ENCODE results near the gene CSF3R.

CSF3R gene

DNA sequence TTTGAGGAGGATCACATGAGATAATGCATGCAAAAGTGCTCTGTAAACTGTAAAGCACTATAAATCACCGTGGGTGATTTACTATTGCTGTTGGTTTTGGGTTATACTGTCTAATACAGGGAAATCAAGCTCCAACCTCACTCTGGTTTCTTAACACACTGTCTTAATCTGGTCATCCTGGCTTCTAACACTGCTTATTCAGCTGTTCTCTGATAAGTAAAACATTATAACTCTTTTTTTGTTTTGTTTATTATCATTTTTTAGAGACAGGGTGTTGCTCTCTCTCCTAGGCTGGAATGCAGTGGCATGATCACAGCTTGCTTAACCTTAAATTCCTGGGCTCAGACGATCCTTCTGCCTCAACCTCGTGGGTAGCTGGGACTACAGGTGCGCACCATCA is 63.1 kb downstream of the CSF3R start:
- Mint-ChIP-seq H3K27me3 (no peaks in the 10 kb centered on the region), H3K9me3 (no peaks in the 10 kb centered on the region), H3K4me3 (no peak overlapping the region), H3K36me3 (no peaks in the 10 kb centered on the region), H3K4me1 (peaks cover 8 to 10% of the 10 kb centered on the region in 2 donors), H3K27ac (no peak overlapping the region)
- ATAC-seq (replicated peaks) (no peak), DNase-seq (no peak)

DNA sequence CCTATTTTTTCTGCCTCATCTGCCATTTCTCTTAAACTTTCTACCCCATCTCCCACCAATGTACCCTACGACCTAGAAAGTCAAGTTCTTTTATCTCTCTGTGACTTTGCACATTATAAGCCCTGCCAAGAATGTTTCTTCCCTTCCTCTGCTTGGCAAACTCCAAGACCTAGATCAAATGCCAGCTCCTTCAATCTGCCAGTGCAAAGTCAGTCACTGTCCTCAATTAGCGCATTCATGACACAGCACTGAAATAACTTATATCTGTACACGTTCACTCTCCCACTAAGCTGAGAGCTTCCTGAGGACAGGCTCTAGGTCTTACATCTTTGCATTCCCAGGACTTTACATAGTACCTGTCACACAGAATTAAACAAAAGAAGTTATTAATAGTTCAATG is 63.6 kb downstream of the CSF3R start:
- ATAC-seq (replicated peaks) (no peak), DNase-seq (no peak)
- Mint-ChIP-seq H3K36me3 (no peaks in the 10 kb centered on the region), H3K4me1 (peaks cover 8 to 14% of the 10 kb centered on the region in 2 donors), H3K4me3 (no peak overlapping the region), H3K9me3 (no peaks in the 10 kb centered on the region), H3K27ac (no peak overlapping the region), H3K27me3 (no peaks in the 10 kb centered on the region)

DNA sequence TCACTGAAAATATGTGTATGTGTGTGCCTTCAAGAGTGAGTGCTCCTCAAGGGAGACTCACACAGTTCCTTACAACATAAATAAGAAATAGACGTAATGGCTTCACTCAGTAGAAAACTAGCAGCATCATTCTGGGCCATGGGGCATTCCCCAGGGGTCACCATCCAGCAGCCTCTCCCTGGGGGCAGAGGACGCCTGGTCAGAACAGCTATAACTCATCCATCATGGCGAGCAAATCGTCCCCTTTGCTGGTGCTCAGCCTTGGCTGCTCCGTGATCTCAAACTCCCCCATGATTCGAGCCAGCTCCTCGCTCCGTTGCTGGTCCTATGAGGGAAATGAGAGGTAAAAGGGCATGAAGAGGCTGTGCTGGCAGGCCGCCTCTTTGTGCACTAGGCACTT is 64.8 kb downstream of the CSF3R start:
- Mint-ChIP-seq H3K4me3 (no peak overlapping the region), H3K27ac (no peak overlapping the region), H3K27me3 (no peaks in the 10 kb centered on the region), H3K4me1 (peaks cover 8 to 20% of the 10 kb centered on the region in 2 donors), H3K9me3 (no peaks in the 10 kb centered on the region), H3K36me3 (no peaks in the 10 kb centered on the region)
- no peak for DNase-seq
- no peak for ATAC-seq (replicated peaks)

Data from stimulated activated naive B cell treated with anti-CD40 and anti-IgM and Interleukin-4, amounts not matched to agents 10 μg/mL and 1 μg/mL and 100 μg/mL, for 72 hours (primary cell).